ENCODE measurements around the gene BTC.

GRCh38 chr4:74840936-74841509 lies 46.7 kb upstream of the BTC start:
- no peak for TF ChIP-seq CTCF (optimal IDR thresholded peaks at IDR 0.05 in 1 of 3, IDR thresholded peaks at IDR 0.05 in 1 of 3, conservative IDR thresholded peaks at IDR 0.05 in 1 of 3; ENCODE audit: extremely low read depth in 1 of 3, insufficient read depth in 2 of 3, low read length in 3 of 3)
- TF ChIP-seq EZH2 (IDR thresholded peaks at IDR 0.05; ENCODE audit: low read length), result no peak

Data from keratinocyte (primary cell).